GM12801 (cell line): ENCODE results near the gene TSPOAP1.

Experiments
- TF ChIP-seq, protein P1 (sequence below): IDR thresholded peaks from one replicate; pipeline ENCODE4 v1.5.1; 2011; ENCODE audit warnings: control low read depth; ENCODE audit not compliant: insufficient read length; ENCODE audit errors: extremely low read depth

TSPOAP1 gene

DNA sequence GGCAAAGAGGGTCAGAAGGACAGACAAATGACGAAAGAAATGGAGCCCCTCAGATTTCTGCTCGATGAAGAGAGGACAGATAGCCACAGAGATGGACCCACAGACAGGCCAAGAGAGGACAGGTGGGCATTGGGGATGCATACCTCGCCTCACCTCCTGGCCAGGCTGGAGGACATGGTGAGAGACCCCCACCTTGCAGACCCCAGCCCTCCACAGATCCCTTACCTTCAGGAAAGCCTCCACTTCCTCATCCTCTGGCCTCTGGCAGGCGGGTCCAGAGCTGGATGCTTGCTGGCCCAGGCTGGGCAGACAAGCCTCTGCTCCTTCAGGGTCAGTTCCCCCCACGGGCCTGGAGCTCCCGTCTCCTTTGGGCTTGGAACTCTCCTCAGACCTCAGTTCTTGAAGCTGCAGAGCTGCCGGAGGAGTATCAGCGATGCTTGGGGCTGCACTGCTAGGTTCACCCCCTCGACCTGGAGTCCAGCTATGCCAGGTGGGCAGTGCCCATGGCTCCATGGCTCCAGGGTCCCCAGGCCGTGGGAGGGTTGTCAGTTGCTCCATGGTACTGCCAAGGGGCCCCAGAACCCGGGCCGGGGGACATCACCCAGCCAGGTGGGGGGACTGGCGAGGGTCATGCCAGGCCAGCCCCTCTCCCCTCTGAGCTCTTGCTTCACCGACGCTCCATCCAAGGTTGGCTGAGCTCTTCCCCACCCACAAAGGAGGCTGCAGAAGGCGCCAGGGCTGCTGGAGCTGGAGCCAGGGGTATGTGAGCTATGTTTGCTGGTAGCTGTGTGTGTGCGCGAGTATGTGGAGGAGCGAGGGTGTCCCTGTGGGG lies 1.0 kb downstream of the TSPOAP1 start:
- TF ChIP-seq, protein P1, sequence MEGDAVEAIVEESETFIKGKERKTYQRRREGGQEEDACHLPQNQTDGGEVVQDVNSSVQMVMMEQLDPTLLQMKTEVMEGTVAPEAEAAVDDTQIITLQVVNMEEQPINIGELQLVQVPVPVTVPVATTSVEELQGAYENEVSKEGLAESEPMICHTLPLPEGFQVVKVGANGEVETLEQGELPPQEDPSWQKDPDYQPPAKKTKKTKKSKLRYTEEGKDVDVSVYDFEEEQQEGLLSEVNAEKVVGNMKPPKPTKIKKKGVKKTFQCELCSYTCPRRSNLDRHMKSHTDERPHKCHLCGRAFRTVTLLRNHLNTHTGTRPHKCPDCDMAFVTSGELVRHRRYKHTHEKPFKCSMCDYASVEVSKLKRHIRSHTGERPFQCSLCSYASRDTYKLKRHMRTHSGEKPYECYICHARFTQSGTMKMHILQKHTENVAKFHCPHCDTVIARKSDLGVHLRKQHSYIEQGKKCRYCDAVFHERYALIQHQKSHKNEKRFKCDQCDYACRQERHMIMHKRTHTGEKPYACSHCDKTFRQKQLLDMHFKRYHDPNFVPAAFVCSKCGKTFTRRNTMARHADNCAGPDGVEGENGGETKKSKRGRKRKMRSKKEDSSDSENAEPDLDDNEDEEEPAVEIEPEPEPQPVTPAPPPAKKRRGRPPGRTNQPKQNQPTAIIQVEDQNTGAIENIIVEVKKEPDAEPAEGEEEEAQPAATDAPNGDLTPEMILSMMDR: no peak

- TF ChIP-seq, protein P1: no peak
These were observed 1.8 kb downstream of the TSPOAP1 start for GRCh38 chr17:58326609-58327362.

GRCh38 chr17:58325976-58326468 lies 2.6 kb downstream of the TSPOAP1 start:
- TF ChIP-seq, protein P1: no peak

- TF ChIP-seq, protein P1: no peak
These were observed 3.3 kb downstream of the TSPOAP1 start for GRCh38 chr17:58325289-58325726.

DNA sequence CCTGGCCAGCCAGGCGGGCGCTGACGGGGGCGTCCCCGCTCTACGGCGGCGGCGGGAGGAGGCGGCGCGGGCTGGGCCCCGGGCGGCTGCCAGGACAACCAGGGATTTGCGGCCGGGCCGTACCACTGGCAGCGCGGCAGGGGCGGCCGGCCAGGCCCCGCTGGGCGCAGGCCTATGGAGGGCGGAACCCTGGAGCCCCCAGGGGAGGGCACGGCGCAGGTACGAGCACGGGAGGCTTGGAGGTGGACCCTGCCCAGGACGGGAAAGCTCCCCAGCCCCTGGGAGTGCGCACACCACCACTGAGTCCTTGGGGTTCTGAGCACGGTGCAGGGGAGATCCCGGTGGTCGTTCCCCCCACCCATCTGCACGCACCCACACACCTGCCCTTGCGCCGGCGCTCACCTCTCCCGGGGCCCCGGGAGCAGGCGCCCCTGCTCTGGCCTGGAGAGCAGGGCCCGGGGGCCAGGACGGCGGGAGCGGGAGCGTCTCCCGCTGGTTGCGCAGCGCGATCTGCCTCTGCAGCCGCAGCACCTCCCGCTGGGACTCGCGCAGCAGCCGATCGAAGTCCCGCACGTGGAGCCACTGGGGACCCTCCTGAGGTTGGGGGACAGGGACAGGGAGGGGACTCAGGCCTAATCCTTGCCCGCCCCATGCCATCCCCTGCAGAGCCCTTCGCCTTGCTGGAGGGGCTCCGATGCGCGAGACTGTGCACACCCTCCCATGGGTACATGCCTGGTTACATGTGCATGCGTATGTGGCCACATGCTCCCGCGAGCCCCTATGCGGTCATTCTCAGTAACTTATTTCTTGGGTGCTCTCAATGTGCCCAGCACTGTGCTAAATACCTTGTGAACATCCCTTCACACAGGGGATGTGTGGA lies 3.9 kb downstream of the TSPOAP1 start:
- TF ChIP-seq, protein P1: no peak

GRCh38 chr17:58324056-58324408 lies 4.6 kb downstream of the TSPOAP1 start:
- TF ChIP-seq, protein P1: no peak
